AG04450 (cell line): ENCODE measurements around the gene NLN. TPM values are rescaled to one million over a fixed set of nuclear protein-coding genes. Genes with fewer than 3 reads are reported as not detected.

Source experiments
- CTCF ChIA-PET: fragments of 300-600, 350-600 bp; formaldehyde crosslinking; extraction: SDS; loops from one replicate; lab custom pipeline; 2022; ENCODE audit warnings: antibody characterized with exemption, inconsistent platforms; lab: Charles Lee
- POLR2A ChIA-PET: fragments of 350-600 bp; formaldehyde crosslinking; extraction: SDS; loops from one replicate; lab custom pipeline; 2021; ENCODE audit warnings: antibody characterized with exemption, inconsistent platforms; lab: Yijun Ruan, JAX
- DNase-seq: peaks from one replicate; pipeline ENCODE4 v3.0.0-alpha.2; 2011; ENCODE audit warnings: low read depth, low spot score
- H3K27ac ChIP-seq: one replicate; pipeline ENCODE4 v1.5.1; 2012; ENCODE audit warnings: low read depth, low read length, control low read depth
- H3K27me3 ChIP-seq: one replicate; pipeline ENCODE4 v1.6.0; 2012; ENCODE audit warnings: low read length; ENCODE audit not compliant: control insufficient read depth, insufficient read depth
- H3K4me3 ChIP-seq: 2 replicates; pipeline ENCODE4 v1.5.1; 2011; ENCODE audit warnings: mild to moderate bottlenecking, low read depth, low read length, control low read depth
- H3K9me3 ChIP-seq: 2 replicates; pipeline ENCODE4 v1.5.1; 2012; ENCODE audit warnings: low read length; ENCODE audit not compliant: control insufficient read depth, insufficient read depth
- polyA plus RNA-seq: library from polyadenylated mRNA; depleted of rRNA; stranded (reverse); fragments of >200 nt; gene quantifications from 2 replicates; pipeline ENCODE4 v1.2.3, GENCODE V29; 2011
- TF ChIP-seq, protein P1 (sequence below): IDR thresholded peaks from 2 replicates; pipeline ENCODE4 v1.5.1; 2011; ENCODE audit warnings: low read depth, low read length, control low read depth, inconsistent platforms

The NLN gene
- polyA plus RNA-seq, 1 experiment, result 28.8 TPM

DNA sequence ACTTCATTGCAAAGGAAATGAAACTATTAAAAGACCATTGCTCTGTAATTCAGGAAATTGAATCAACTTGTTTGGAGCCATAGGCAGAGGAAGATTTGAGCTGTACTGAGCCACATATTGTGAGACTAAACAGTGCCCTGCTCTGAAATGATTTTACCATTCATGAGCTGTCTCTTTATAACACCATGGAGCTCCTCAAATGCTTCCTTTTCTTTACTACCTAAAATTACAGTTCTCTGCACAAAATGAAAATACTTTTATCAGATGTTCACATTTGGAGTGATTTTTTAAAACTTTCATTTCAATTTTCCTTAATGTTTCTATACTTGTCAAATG lies 97.9 kb downstream of the NLN start:
- ChIA-PET POLR2A (no interaction called here), CTCF (no interaction called here)
- TF ChIP-seq, protein P1, sequence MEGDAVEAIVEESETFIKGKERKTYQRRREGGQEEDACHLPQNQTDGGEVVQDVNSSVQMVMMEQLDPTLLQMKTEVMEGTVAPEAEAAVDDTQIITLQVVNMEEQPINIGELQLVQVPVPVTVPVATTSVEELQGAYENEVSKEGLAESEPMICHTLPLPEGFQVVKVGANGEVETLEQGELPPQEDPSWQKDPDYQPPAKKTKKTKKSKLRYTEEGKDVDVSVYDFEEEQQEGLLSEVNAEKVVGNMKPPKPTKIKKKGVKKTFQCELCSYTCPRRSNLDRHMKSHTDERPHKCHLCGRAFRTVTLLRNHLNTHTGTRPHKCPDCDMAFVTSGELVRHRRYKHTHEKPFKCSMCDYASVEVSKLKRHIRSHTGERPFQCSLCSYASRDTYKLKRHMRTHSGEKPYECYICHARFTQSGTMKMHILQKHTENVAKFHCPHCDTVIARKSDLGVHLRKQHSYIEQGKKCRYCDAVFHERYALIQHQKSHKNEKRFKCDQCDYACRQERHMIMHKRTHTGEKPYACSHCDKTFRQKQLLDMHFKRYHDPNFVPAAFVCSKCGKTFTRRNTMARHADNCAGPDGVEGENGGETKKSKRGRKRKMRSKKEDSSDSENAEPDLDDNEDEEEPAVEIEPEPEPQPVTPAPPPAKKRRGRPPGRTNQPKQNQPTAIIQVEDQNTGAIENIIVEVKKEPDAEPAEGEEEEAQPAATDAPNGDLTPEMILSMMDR, result no peak
- Histone ChIP-seq H3K27ac (no peak overlapping the region), H3K27me3 (no peaks in the 10 kb centered on the region), H3K9me3 (no peaks in the 10 kb centered on the region), H3K4me3 (no peak overlapping the region)
- DNase-seq, result no peak

DNA sequence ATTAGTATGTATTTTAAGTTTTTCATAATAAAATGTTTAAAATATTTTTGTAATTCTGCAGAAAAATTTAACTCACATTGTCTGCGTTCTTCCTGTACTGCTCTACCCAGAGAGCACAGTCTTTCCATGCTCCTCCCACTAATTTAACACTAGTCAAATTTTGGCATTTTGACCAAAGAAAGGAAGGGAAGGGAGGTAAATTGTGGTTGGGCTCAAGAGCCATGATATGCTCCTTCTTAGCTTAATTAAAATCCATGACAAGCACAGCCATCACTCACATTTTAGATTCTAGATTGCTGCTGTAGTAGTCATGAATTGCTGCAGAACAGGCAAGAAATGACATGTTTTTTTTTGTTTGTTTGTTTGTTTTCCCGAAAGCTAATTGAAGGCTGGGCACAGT lies 98.4 kb downstream of the NLN start:
- Histone ChIP-seq H3K27me3 (no peaks in the 10 kb centered on the region), H3K27ac (no peak overlapping the region), H3K9me3 (no peaks in the 10 kb centered on the region), H3K4me3 (no peak overlapping the region)
- TF ChIP-seq, protein P1, result no peak
- ChIA-PET CTCF (no interaction called here), POLR2A (no interaction called here)
- DNase-seq, result no peak

DNA sequence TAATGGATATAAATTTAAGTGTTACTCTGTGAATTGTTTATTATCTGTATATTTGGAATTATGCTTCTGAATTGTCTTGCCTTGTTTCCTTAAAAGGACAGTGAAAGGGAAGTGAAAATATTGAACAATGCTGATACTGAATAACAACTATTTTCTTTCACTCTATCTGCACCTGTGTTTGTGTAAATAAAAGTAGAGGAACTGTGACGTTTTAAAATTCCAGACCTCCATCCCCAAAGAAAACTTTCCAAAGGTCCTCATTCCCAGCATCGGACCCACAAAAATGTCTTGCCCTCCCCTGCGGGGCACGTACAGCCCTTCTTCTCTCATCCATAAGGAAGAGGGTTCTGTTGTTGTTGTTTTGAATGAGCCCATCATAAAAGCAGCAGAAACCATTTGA lies 100.0 kb downstream of the NLN start:
- DNase-seq, result no peak
- Histone ChIP-seq H3K27ac (no peak overlapping the region), H3K9me3 (no peaks in the 10 kb centered on the region), H3K27me3 (no peaks in the 10 kb centered on the region), H3K4me3 (no peak overlapping the region)
- ChIA-PET CTCF (interaction anchor here (1.5 kb wide), 1 partner anchor 13 kb away, joined by 3 read pairs; no protein-coding TSS in a partner anchor), POLR2A (no interaction called here)
- TF ChIP-seq, protein P1, result no peak

DNA sequence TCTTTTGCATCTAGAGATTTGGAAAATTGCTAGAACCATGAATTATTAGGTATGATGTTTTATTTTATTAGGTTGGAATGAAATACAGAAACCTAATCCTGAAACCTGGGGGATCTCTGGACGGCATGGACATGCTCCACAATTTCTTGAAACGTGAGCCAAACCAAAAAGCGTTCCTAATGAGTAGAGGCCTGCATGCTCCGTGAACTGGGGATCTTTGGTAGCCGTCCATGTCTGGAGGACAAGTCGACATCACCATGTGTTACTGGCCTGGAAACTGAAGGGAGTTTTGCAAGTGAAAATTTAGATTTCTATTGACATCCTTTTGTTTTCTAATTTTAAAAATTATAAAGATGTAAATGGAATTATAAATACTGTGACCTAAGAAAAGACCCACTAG lies 100.7 kb downstream of the NLN start:
- CTCF ChIA-PET, result interaction anchor here (1.5 kb wide), 1 partner anchor 13 kb away, joined by 3 read pairs; no protein-coding TSS in a partner anchor

DNA sequence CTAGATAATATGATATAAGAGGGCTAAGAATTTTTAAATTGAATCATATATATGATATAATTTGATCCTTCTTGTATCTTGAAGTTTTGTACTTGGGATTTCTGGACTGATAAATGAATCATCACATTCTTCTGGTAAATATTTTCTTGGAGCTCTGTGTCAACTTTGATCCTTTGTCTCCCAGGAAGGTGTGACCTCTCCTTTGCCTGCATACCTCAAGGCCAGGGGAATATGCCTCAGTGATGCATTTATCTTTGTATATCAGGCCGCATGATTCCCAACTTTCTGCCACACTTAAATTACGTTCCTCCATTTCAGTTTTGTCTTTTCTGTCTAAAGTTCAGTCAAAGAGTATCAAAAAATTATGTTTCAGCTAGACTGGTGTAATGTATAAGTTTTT lies 101.2 kb downstream of the NLN start:
- Histone ChIP-seq H3K4me3 (no peak overlapping the region), H3K27me3 (no peaks in the 10 kb centered on the region), H3K27ac (no peak overlapping the region), H3K9me3 (no peaks in the 10 kb centered on the region)
- CTCF ChIA-PET, result interaction anchor here (1.5 kb wide), 1 partner anchor 14 kb away, joined by 3 read pairs; no protein-coding TSS in a partner anchor
- TF ChIP-seq, protein P1, result no peak
- POLR2A ChIA-PET, result no interaction called here
- no peak for DNase-seq

More for the DNA sequence above, 100.7 kb downstream of the NLN start:
- Histone ChIP-seq H3K9me3 (no peaks in the 10 kb centered on the region), H3K27ac (no peak overlapping the region), H3K4me3 (no peak overlapping the region), H3K27me3 (no peaks in the 10 kb centered on the region)
- POLR2A ChIA-PET, result no interaction called here
- no peak for DNase-seq
- TF ChIP-seq, protein P1, result no peak
